Lower leg skin (tissue), 4 donors: ENCODE data around the gene KCNS3. TPM values are rescaled to one million over a fixed set of nuclear protein-coding genes. Genes with fewer than 3 reads are reported as not detected.

Experiments used
- DNase-seq, 2 donors: peaks; one replicate each; pipeline ENCODE4 v3.0.0-alpha.2; 2019; ENCODE audit warnings: low spot score in 2 of 2
- H3K4me3 ChIP-seq: fragments of 200-600 bp; sonication (generic); 2 replicates; pipeline ENCODE4 v1.5.1; 2017; ENCODE audit warnings: mild to moderate bottlenecking, low read depth; ENCODE audit not compliant: poor library complexity, severe bottlenecking
- POLR2A ChIP-seq, 2 donors: fragments of 450-650 bp; IDR thresholded peaks; one replicate each; pipeline ENCODE4 v1.6.1; 2016 to 2017; ENCODE audit warnings: antibody characterized with exemption in 2 of 2, mild to moderate bottlenecking in 1 of 2, moderate library complexity in 1 of 2
- WGBS, 2 donors: methylation state at CpG; one replicate each; pipeline ENCODE4 v1.1.5; 2018; 5-methylcytosine and 5-hydroxymethylcytosine counted together
- intact Hi-C: fragments of 100-400 bp; cut with DNase I; formaldehyde crosslinking; loops from one replicate; pipeline ENCODE4 v1.15.0; 2023; ENCODE audit warnings: low total_unique reads
- total RNA-seq, 4 donors: library from RNA; depleted of rRNA; stranded (reverse); fragments of >200 nt; gene quantifications; one replicate each; pipeline ENCODE4 v1.1.0, GENCODE V29; 2016
- TF ChIP-seq, protein P1 (sequence below), 3 donors: fragments of 450-650 bp; IDR thresholded peaks; one replicate each; pipeline ENCODE4 v1.5.1; 2016; ENCODE audit warnings: antibody characterized with exemption in 3 of 3, mild to moderate bottlenecking in 3 of 3, moderate library complexity in 2 of 3

Gene KCNS3
- total RNA-seq, 4 donors from 2014 or later, result 11.0 to 35.4 (median 17.9) TPM

DNA sequence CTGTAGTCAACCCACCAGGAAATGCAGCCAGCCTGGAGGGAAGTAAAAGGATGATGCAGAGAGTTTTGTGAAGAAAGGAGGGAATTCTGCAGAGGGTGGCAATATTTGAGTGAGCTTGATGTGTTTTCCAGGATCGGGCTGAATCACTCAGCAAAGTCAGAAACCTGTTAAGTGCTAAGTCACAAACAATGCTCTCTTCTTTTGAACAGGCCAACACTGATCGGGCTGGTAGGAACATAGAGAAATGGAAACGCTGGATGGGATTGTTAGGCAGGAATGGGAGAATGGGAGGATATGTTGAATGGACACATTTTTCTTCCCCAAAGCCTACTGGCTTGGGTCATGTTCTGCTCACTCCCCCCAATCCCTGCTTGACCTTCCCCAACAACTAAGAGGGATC lies 36.6 kb downstream of the KCNS3 start:
- DNase-seq, result no peak
- intact Hi-C loops, result no loop called here
- WGBS, 2 donors, result 31 to 33% methylated on average over 3 of the region's 3 CpGs

GRCh38 chr2:17915811-17916518 lies 37.5 kb downstream of the KCNS3 start:
- intact Hi-C loops, result no loop called here
- 77 to 83% methylated on average over 1 of the region's 1 CpG for WGBS, 2 donors
- TF ChIP-seq, protein P1, sequence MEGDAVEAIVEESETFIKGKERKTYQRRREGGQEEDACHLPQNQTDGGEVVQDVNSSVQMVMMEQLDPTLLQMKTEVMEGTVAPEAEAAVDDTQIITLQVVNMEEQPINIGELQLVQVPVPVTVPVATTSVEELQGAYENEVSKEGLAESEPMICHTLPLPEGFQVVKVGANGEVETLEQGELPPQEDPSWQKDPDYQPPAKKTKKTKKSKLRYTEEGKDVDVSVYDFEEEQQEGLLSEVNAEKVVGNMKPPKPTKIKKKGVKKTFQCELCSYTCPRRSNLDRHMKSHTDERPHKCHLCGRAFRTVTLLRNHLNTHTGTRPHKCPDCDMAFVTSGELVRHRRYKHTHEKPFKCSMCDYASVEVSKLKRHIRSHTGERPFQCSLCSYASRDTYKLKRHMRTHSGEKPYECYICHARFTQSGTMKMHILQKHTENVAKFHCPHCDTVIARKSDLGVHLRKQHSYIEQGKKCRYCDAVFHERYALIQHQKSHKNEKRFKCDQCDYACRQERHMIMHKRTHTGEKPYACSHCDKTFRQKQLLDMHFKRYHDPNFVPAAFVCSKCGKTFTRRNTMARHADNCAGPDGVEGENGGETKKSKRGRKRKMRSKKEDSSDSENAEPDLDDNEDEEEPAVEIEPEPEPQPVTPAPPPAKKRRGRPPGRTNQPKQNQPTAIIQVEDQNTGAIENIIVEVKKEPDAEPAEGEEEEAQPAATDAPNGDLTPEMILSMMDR (IDR thresholded peaks at IDR 0.05), result no peak
- no peak for TF ChIP-seq POLR2A (IDR thresholded peaks at IDR 0.05)
- no peak overlapping the region for H3K4me3 ChIP-seq
- no peak for DNase-seq

More for the DNA sequence above, 36.6 kb downstream of the KCNS3 start:
- TF ChIP-seq POLR2A (IDR thresholded peaks at IDR 0.05), result no peak
- TF ChIP-seq, protein P1 (IDR thresholded peaks at IDR 0.05), result no peak
- no peak overlapping the region for H3K4me3 ChIP-seq

DNA sequence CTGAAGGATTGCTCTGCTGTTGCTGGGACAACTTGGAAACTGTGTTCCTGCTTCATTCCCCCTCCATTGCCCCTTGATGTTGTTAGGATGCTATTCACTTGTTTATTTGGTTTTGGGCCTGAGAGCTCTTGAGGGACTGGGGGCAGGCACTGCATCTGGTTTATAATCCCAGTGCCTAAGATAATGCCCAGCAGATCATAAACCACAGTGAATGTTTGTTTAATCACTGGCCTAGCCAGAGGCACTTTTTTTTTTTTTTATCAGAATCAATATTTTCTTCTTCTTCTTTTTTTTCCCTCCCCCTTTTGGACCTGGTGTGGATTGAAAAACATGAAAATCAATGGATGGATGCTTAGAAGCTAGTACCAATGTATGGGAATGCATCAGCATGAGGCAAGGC lies 38.1 kb downstream of the KCNS3 start:
- TF ChIP-seq, protein P1 (IDR thresholded peaks at IDR 0.05), result no peak
- no peak for TF ChIP-seq POLR2A (IDR thresholded peaks at IDR 0.05)
- intact Hi-C loops, result no loop called here
- H3K4me3 ChIP-seq, result no peak overlapping the region
- DNase-seq, result no peak

GRCh38 chr2:17918789-17919188 lies 40.3 kb downstream of the KCNS3 start:
- TF ChIP-seq, protein P1 (IDR thresholded peaks at IDR 0.05), result no peak
- no peak for TF ChIP-seq POLR2A (IDR thresholded peaks at IDR 0.05)
- DNase-seq, result no peak
- H3K4me3 ChIP-seq, result no peak overlapping the region
- intact Hi-C loops, result no loop called here
- WGBS, 2 donors, result 61 to 68% methylated on average over 1 of the region's 1 CpG

DNA sequence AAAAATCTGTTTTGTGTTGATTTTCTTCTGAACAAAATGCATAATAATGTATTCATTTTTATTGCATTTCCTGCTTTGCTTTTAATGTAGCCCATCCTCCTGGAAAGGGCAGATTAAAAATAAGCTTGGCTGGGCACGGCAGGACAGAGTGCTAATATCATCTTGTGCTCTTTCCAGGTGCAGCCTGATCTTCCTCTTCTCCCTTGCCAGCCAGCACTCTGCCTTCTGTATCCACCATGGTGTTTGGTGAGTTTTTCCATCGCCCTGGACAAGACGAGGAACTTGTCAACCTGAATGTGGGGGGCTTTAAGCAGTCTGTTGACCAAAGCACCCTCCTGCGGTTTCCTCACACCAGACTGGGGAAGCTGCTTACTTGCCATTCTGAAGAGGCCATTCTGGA lies 52.3 kb downstream of the KCNS3 start:
- intact Hi-C loops, result no loop called here
- TF ChIP-seq, protein P1 (IDR thresholded peaks at IDR 0.05), result no peak
- TF ChIP-seq POLR2A (IDR thresholded peaks at IDR 0.05), result no peak
- no peak overlapping the region for H3K4me3 ChIP-seq
- DNase-seq, result no peak
- 86 to 88% methylated on average over 4 of the region's 4 CpGs for WGBS, 2 donors

DNA sequence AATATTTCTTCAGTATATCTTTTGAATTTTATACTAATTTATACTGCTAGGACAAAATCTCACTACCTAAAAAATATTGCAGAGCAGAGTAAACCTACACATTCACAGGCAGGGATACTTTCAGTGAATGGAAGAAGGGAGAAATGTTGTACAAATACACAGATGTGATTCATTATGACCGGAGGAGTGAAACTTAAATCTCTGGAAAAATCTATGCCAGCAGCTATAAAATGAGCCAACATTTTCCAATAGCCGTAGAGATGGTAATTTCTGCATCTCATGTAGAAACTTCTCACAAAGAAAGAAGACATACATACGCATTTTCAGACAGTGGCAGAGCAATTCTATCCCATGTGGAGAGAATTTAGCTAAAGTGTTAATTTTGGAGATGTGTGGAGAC lies 54.8 kb downstream of the KCNS3 start:
- intact Hi-C loops, result no loop called here
- TF ChIP-seq POLR2A (IDR thresholded peaks at IDR 0.05), result no peak
- 78 to 81% methylated on average over 3 of the region's 3 CpGs for WGBS, 2 donors
- no peak for DNase-seq
- H3K4me3 ChIP-seq, result no peak overlapping the region
